Loucy (cell line): Measurements from ENCODE around the gene YIPF1.

Experiments
- CTCF ChIP-seq: fragments of 200-600 bp; sonication (generic); conservative IDR thresholded peaks from 2 replicates; pipeline ENCODE4 v1.5.1; 2014; ENCODE audit warnings: mild to moderate bottlenecking, antibody characterized with exemption, low read length
- EZH2phosphoT487 ChIP-seq: fragments of 200-600 bp; IDR thresholded peaks from 2 replicates; pipeline ENCODE4 v1.6.1; 2018; ENCODE audit warnings: antibody characterized with exemption, mild to moderate bottlenecking, moderate library complexity, borderline replicate concordance

- TF ChIP-seq CTCF (no peak), EZH2phosphoT487 (no peak)
Observed at GRCh38 chr1:53891678-53892077, 2.1 kb upstream of the YIPF1 start.
